Stimulated activated CD4-positive, alpha-beta T cell treated with anti-CD3 and anti-CD28 coated beads, TNF-alpha, amount 100 ng/mL, for 4 hours (primary cell): ENCODE measurements around the gene KAZN.

Source experiments
- DNase-seq, 3 experiments: peaks; one replicate each; pipeline ENCODE4 v3.0.0-alpha.2; 2020; ENCODE audit warnings: low read depth in 3 of 3

Gene KAZN

DNA sequence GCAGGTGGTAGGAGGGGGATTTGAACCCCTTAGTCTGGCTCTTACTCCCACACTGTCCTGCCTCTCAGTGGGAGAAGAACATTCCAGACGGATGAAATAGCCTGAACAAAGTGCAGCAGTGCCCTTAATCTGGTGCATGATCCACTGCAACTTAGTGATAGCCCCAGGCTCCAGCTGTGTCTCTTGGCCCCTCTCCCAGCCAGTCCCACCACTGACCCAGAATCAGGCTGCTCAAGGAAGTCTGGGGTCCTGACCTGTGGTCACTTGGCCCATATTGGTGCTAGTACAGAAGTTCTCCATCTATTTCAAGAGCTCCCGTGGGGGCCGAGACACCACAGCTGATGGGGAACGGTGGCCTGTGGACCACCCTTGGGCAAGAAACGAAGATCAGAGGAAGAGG is 255.0 kb downstream of the KAZN start:
- no peak for DNase-seq

DNA sequence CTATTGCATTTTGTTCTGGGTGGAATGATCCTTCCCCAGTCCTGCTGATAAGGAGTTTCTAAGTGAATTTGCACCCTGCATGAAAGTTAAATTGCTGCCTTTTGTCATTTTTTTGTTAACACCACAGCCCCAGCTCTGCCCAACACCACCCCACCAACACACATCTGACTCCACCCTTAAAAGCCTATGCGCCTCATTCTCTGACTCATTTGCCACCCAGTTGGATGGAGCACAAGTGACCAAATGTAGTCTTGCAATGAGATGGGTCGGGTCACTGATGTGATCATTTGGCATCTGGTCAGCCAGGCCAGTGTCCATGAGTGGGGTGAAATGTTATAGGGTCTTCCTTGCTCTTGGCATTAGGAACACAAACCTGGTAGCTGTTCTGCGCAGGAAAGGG is 256.8 kb downstream of the KAZN start:
- DNase-seq, result no peak

DNA sequence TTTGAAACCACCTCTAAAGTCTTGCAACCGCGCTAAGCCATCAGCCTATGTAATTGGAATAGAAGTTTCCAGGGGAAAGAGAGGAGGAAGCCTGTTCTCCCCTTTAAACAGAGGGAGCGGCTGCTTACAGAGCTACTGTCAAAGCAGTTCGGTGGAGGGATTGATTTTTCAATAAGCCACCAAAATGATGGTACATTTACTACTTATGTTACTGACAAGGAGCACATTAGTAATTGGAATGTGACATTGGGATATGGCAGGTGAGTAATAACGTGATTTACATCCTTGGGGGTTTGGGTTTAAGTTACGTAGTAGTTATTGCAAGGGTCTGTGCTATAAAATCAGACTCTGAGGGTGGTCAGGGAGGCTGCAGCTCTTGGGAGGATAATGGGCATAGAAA is 257.3 kb downstream of the KAZN start:
- DNase-seq, result no peak

DNA sequence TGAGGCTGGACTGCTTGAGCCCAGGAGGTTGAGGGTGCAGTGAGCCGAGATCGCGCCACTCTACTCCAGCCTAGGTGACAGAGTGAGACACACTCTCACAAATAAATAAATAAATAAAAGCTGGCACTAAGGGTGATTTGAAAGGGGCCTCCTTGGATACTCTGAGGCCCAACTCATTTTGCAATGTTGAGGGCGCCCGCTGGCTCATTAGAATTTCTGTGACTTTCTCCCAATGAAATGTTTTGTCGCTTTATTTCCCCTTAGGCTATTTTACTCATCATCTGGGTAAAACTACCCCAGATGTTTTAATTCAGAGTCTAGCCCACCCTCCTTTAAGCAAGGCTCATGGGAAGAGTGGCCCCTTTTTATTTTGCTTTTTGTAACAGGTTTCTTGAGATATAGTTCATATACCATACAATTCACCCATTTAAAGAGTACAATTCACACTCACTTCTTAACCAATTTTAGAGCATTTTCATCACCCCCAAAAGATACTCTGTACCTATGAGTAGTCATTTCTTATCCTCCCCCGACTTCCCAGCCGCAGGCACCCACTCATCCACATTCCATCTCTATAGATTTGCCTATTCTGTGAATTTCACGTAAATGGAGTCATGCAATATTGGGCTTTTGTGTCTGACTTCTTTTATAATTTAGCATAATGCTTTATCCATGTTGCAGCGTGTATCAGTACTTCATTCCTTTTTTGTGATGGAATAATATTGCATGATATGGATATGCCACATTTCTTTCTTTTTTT is 259.1 kb downstream of the KAZN start:
- no peak for DNase-seq

DNA sequence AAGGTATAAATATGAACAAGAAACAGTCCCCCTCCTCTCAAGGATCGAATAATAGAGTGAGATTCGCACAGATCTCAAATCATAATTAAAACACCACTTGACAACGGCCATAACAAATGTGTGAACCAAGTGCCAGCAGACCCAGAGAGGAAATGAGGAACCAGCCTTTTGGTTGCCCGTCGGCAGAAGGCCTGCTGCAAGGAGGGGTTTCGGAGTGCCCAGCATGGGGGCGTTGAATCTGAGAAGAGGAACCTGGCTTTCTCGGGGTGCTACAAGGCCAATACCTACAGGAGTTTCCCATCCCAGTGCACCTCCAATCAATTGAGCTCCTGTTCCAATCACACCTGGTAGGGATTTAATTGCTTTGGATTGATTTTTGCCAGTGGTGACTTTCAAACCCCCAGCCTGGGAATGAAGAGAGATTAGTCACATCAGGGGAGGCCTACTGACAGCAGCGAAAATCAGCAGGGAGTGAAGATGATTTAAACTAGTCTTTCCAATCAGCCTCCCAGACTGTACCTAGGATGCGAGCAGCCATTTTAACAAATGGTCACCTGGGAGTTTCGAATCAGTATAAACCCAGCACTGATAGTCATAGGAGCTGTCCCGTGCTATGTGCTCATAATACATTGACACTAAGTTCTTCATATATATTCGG is 263.8 kb downstream of the KAZN start:
- DNase-seq, result no peak

DNA sequence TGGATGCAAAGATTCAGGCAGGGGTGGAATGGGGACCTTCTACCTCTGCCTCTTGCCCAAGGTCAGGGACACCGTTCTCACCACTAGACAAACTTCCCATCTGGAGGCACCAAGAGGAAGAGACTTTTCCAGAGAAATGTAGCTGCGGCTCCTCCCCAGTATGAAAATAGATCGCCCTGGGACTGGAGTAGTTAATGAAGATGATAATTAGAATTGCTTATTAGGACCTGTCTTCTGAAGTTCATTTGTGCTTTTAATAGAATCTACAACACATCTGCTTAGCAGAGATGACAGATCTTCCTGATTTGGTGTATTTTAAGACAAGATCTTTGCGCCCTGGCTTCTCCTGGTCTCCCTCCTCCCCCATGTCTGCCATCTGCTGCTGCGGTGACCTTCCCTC is 266.6 kb downstream of the KAZN start:
- DNase-seq, result no peak

DNA sequence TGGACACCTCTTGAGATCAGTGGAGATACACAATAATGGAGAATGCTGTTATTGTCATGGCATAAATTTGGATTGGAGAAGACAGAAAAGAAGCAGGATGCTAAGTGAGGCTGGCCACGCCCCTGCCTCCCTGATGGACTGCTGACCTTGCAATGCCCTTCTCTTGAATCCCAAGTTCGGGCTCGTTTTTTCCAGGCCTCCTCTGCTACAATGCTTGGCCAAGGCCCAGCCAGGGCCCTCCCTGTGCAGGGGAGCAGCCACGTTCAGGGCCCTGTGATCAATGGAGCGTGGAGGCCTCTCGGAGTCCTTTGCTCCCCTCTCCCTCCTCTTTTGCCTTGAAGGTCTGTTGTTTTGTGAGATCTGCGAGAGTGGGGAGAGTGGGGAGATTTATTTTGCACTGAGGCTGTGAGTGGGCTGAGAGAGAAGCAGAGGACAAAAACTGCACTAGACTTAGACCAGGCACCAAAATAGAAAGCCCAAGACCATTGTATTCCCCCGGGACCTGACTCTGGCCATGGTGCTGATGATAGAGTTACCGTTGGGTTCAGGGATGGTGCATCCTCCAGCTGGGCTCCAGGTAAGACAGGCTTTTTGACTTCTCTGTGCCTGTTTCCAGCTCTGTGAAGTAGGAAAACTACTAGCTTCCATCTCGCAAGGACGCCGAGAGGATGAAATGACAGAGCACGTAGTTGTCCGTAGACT is 268.6 kb downstream of the KAZN start:
- no peak for DNase-seq

DNA sequence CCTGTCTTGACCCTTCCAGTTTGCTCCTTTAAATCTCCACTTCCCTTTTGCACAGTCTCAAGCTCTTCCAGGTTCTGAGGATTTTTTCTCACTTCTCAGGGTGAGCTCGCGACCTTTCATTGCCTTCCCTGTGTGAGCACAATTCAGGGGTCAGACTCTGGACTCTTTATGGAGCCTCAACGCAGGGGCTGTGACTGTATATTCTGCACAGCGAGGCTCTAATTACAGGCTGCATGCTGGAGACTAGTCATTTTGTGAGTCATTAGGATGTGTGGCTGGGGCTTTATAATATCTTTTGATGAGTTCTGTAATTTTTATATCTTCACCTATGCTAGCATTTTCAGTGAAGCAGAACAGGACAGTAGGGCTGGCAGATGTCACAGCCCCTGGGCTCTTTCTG is 270.7 kb downstream of the KAZN start:
- DNase-seq, result no peak

DNA sequence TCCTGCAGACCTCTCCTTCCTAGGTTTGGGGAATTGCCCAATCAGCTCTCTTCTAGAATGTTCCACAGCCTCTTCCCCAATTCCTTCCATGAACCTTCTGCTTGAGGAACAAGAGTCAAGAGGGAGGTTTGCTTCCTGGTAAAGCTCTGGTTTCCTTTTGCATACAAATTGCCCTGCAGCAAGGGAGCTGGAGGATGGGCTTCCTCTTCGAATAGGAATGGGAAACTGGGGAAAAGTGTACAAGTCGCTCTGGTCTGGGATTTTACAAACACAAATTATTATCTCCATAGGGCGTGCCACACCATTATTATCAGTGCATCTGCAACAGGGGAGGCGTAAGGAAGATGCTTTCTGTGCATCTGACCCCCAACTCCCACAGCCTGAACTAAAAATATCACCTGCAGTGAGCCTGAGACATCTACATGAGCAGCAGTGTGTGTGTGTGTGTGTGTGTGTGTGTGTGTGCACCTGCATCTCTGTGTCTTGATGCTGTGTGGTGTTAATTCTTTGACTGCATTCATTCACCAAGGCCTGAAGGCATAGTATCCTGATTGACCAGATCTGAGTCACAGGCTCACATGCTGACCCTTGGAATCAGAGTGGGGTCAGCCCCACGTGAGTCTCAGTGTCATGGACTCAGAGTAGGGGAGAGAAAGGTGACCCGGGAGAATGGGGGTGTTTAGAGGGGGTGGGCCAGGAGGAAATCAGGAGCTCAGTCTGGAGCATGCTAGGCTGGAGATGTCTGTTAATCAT is 272.9 kb downstream of the KAZN start:
- DNase-seq, result no peak

DNA sequence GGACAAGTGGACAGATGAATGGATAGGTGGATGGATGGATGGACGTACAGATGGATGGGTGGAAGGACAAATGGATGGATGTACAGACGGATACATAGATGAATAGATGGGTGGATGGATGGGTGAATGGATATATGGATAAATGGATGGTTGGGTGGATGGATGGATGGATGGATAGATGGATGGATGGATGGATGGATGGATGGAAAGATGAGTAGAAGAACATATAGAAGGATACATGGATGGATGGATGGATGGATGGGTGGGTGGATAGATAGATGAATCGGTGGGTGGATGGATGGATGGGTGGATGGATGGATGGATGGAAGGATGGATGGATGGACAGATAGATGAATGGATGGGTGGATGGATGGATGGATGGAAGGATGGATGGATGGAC is 274.3 kb downstream of the KAZN start:
- DNase-seq, result no peak

DNA sequence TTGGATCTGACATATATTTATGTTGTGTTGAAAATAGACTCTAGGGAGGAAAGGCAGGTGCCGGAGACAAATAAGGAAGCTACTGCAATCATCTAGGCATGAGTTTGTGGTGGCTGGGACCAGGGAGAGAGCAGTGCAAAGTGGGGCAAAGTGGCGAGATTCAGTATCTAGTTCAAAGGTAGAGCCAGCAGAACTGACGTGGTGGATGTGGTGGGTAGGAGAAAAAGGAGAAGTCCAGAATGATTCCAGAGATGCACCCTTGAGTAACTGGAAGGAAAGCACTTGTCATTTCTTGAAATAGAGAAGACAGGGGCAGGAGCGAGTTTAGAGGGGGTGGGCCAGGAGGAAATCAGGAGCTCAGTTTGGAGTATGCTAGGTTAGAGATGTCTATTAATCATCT is 275.2 kb downstream of the KAZN start:
- no peak for DNase-seq

DNA sequence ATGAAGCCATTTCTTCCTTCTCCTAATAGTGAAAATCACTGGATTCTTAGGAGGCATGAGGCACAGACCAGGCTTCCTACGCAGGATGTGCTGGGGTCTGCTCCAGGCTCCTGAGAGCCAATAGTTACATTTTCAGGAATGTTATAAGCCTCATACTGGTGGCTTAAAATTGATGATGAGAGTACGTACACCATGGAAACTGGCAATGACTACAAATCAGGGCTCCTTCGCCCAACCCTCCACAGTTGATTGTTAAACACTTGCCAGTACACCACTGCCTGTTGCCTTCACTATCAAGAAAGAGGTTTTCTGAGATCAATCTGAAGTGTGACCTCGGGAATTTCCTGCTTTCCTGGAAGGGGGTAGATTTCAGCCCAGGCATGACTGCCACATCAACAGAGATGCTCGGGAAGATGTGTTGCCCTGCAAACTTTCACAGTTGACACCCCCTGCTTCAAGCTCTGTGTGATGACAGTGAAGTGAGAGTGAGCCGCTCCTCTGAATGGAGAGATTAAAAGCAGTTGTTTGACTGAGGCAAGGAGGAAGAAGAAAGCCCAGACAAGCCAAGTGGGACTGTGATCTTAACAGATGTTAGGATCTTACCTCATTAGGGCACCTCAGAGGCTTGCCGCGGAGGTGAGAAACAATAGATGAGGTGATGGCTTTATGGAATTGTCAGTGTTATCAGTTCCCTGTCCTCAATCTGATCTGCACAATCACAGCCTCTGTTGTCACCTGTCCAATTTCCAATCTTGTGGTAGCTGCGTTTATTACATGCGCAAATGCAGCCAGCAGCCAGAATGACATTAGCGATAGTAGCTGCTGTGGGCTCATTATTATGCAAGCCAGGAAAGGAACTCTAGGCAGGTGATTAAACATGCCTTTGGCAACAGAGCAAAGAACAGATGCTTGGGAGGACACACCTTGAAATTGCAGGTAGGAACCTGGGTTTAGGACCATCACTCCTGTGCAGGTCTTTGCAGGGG is 277.3 kb downstream of the KAZN start:
- no peak for DNase-seq

DNA sequence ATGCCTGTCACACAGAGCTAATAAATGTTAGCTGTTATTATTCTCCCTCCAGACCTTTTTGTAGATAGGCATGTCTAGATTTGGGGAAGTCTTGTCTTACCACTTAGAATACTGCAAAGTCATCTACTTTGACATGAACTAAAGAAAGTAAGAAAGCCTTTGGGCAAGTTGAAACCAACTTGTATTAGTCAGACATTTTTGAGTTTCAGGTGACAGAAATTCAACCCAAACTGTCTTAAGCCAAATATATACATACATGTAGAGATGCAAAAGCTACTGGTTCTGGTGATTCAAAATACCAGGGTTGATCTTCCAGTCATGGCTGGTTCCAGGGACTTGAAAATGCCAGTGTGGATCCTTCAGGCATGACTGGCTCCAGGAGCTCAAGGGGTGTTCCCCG is 278.3 kb downstream of the KAZN start:
- DNase-seq, result no peak

DNA sequence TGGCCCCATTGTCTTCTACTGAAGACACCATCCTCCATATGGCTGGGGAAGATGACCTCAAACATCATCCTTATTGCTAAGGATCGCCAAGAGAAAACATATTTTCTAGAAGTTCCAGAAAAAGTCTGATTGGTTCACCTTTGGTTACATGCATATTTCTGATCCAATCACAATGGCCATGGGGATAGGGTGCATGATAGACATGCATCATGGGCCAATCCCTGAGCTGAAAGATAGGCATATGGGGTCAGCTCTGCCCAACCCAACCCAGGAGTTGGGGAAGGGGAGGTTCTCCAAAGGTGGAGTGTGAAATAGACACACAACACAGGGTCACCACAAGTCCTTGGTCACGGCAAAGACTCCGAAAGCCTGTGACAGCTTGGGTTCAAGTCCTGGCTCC is 278.7 kb downstream of the KAZN start:
- DNase-seq, result no peak

DNA sequence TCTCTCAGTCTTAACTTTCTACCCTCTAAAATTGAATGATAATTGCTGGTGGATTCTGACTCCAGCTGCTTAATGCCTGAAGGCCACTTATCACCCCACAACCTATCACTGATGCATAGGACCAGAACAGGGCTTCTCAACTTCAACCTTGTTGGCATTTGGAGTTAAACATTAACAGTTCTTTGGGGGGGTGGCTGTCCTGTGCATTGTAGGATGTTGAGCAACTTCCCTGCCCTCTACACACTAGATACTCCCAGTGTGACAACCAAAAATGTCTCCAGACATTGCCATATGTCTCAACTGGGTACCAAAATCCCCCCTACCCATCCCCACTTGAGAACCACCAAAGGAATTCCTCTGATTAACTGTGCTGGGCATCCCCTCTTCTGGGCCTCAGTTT is 279.6 kb downstream of the KAZN start:
- no peak for DNase-seq

DNA sequence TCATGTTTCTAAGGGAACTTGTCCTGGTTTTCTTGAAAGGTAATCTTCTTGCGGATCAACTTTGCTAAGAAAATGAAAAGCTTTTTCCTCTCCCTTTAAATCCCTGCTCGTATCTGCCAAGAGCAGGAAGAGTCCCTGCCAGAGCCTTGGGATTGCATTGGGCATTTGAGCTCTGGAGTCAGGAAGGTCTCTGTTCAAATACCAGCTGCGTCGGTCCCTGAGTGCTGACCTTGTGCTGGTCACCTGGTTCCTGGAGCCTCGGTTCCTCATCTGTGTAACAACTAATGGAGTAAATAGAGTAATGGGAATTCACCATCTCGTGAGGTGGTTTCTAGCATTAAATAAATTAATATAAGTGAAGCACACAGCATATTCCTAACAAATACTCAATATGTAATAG is 280.5 kb downstream of the KAZN start:
- DNase-seq, result no peak

DNA sequence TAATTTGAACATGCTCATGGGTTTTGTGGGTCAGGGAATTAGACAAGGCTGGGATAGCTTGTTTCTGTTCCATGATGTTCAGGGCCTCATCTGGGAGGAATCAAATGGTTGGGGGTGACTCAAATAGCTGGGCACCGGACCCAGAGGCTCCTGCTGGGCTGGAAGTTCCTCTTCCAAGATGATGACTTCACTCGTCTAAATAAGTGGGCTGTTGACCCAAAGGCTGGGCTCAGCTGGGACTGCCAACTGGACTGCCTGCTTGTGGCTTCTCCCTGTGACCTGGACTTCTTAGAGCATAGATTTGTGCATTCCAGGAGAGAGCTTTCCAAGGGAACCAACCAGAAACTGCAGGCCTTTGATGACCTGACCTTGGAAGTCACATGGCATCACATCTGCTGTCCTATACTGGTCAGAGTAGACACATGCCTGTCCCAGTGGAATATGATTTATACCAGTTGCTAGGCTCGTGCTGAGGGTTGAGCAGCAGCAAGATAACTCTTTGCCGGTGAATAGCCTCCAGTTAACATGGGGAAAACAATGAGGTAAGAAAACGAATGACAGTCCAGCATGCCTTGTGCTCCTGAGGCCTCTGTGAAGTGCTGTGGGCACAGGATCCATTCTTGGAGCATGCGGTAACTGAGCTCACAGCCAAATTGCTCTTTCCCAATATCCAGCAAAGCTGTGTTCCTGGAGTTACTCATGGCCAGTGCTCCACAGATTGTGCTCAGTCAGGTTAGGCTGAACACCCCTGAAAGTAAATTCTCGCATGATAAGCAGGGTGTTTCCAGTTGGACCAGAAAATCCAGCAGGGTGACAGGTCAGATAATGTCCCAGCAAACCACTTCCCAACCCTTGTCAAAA is 282.2 kb downstream of the KAZN start:
- DNase-seq, result no peak

DNA sequence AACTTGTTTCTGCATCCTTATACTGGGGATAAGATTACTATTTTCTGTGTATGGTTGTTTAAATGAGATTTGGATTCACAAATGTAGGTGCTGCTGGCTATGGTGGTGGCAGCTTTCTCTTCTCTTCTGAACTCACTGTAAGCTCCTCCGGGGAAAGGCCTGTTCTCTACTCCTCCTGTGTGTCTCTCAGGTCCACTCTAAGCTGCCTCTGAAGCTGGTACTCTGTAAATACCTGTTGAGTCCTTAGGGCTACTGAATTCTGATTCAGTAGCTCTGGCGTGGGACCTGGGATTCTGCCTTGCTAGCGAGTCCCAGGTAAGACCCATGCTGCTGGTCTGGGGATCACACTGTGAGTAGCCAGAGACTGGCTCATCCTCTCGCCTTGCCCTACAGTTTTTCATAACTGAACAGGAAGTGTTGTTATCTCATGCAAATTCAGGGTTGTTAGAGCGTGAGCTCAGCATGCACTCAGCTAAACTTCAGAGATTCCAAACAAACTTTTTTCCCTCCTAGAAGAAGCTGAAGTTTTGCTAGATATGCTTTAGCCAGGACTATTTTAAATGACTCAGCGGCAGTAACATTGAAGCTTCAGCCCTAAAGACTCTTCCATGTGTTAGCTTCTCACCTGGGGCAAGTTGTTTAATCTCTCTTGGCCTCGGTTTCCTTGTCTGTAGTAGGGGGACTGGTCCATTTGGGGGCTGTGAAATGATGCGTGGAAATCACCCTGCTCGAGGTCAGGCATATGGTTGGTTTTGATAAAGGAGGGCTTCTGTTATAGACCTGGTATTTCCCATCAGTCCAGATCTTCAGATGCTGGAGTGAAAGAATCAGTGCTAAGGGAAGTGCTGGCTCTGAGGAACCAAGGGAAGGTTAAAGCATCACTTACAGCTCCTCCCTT is 283.5 kb downstream of the KAZN start:
- no peak for DNase-seq

DNA sequence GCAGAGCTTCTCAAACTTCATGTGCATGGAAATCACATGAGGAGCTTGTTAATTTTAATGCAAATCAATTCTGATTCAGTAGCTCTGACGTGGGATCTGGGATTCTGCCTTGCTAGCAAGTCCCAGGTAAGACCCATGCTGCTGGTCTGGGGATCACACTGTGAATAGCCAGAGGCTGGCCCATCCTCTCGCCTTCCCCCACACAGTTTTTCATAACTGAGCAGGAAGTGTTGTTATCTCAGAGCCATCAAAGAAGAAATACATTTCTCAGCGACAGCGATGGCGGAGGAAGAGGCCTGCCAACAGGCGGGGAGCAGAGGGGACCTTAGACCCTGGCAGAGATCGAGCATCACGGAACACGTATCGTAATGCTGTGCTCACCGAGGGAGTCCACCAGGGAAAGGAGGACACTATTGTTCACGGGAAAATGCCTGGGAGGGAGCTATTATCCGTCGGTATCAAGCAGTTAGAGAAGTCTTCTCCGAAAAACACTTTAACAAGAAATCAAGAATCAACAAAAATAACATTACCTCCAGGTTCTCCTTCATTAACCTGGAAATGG is 286.2 kb downstream of the KAZN start:
- no peak for DNase-seq
